HEK293 (cell line): ENCODE data around the gene NPRL2.
A peak's percentile ranks its signal among the peaks of the same experiment; 100 is the strongest.

ENCODE experiments used
- GFI1B ChIP-seq: fragments of 450-650 bp; formaldehyde crosslinking; IDR thresholded peaks from 2 replicates; pipeline ENCODE4 v1.5.1; 2016; ENCODE audit warnings: missing biosample characterization, missing genetic modification characterization
- KLF10 ChIP-seq: fragments of 450-650 bp; IDR thresholded peaks from 2 replicates; pipeline ENCODE4 v1.5.1; 2018; ENCODE audit warnings: missing biosample characterization, mild to moderate bottlenecking, missing genetic modification characterization
- MEIS1 ChIP-seq: sonication (generic); formaldehyde crosslinking; IDR thresholded peaks from 2 replicates; pipeline ENCODE4 v1.8.1; 2022; ENCODE audit warnings: missing genetic modification reagents, mild to moderate bottlenecking, borderline replicate concordance
- SALL2 ChIP-seq: fragments of 450-650 bp; formaldehyde crosslinking; IDR thresholded peaks from 2 replicates; pipeline ENCODE4 v1.5.0; 2017; ENCODE audit warnings: missing biosample characterization, mild to moderate bottlenecking, missing genetic modification characterization, borderline replicate concordance
- TRIM28 ChIP-seq: IDR thresholded peaks from 2 replicates; pipeline ENCODE4 v1.6.1; 2011; ENCODE audit warnings: low read length, control low read depth, borderline replicate concordance
- ZFP3 ChIP-seq: fragments of 450-650 bp; formaldehyde crosslinking; IDR thresholded peaks from 2 replicates; pipeline ENCODE4 v1.5.1; 2016; ENCODE audit warnings: low read depth, missing biosample characterization, missing genetic modification characterization
- ZNF184 ChIP-seq: fragments of 450-650 bp; IDR thresholded peaks from 2 replicates; pipeline ENCODE4 v1.5.1; 2018; ENCODE audit warnings: missing biosample characterization, mild to moderate bottlenecking, missing genetic modification characterization
- ZNF24 ChIP-seq: fragments of 450-650 bp; formaldehyde crosslinking; IDR thresholded peaks from 2 replicates; pipeline ENCODE4 v1.5.1; 2016; ENCODE audit warnings: missing biosample characterization, missing genetic modification characterization
- ZNF341 ChIP-seq: fragments of 450-650 bp; formaldehyde crosslinking; IDR thresholded peaks from 2 replicates; pipeline ENCODE4; 2016; ENCODE audit warnings: low read depth, missing biosample characterization, missing genetic modification characterization
- ZNF350 ChIP-seq: fragments of 450-650 bp; formaldehyde crosslinking; IDR thresholded peaks from 2 replicates; pipeline ENCODE4 v1.5.0; 2017; ENCODE audit warnings: missing biosample characterization, mild to moderate bottlenecking, missing genetic modification characterization
- ZNF354C ChIP-seq: fragments of 450-650 bp; formaldehyde crosslinking; IDR thresholded peaks from 2 replicates; pipeline ENCODE4 v1.5.1; 2016; ENCODE audit warnings: missing biosample characterization, missing genetic modification characterization, low read depth, borderline replicate concordance
- ZNF391 ChIP-seq: fragments of 450-650 bp; formaldehyde crosslinking; IDR thresholded peaks from 2 replicates; pipeline ENCODE4 v1.5.1; 2016; ENCODE audit warnings: low read depth, missing biosample characterization, missing genetic modification characterization, borderline replicate concordance
- ZNF394 ChIP-seq: fragments of 450-650 bp; formaldehyde crosslinking; IDR thresholded peaks from 2 replicates; pipeline ENCODE4 v1.5.1; 2016; ENCODE audit warnings: missing biosample characterization, missing genetic modification characterization, mild to moderate bottlenecking, moderate library complexity, borderline replicate concordance
- ZNF416 ChIP-seq: fragments of 450-650 bp; formaldehyde crosslinking; IDR thresholded peaks from 2 replicates; pipeline ENCODE4 v1.5.1; 2016; ENCODE audit warnings: missing biosample characterization, missing genetic modification characterization
- ZNF48 ChIP-seq: fragments of 450-650 bp; formaldehyde crosslinking; IDR thresholded peaks from 2 replicates; pipeline ENCODE4 v1.5.1; 2016; ENCODE audit warnings: missing biosample characterization, missing genetic modification characterization
- ZNF510 ChIP-seq: fragments of 450-650 bp; formaldehyde crosslinking; IDR thresholded peaks from 2 replicates; pipeline ENCODE4 v1.5.1; 2018; ENCODE audit warnings: mild to moderate bottlenecking, missing genetic modification characterization, missing biosample characterization; ENCODE audit not compliant: insufficient replicate concordance
- ZNF623 ChIP-seq: fragments of 450-650 bp; formaldehyde crosslinking; IDR thresholded peaks from 2 replicates; pipeline ENCODE4 v1.5.1; 2016; ENCODE audit warnings: missing biosample characterization, missing genetic modification characterization
- ZNF624 ChIP-seq: fragments of 450-650 bp; formaldehyde crosslinking; IDR thresholded peaks from 2 replicates; pipeline ENCODE4 v1.5.1; 2017; ENCODE audit warnings: missing biosample characterization, missing genetic modification characterization
- ZNF791 ChIP-seq: fragments of 450-650 bp; formaldehyde crosslinking; IDR thresholded peaks from 2 replicates; pipeline ENCODE4 v1.5.1; 2016; ENCODE audit warnings: missing biosample characterization, missing genetic modification characterization
- ZNF837 ChIP-seq: fragments of 450-650 bp; formaldehyde crosslinking; IDR thresholded peaks from 2 replicates; pipeline ENCODE4 v1.5.1; 2016; ENCODE audit warnings: missing biosample characterization, missing genetic modification characterization
- ZNF843 ChIP-seq: fragments of 450-650 bp; formaldehyde crosslinking; IDR thresholded peaks from 2 replicates; pipeline ENCODE4 v1.5.1; 2016; ENCODE audit warnings: missing biosample characterization, missing genetic modification characterization
- TF ChIP-seq, protein P1 (sequence below): fragments of 450-650 bp; formaldehyde crosslinking; IDR thresholded peaks from 2 replicates; pipeline ENCODE4 v1.5.1; 2016; ENCODE audit warnings: missing biosample characterization, missing genetic modification characterization, borderline replicate concordance
- TF ChIP-seq, protein P2 (sequence below): fragments of 450-650 bp; formaldehyde crosslinking; IDR thresholded peaks from 2 replicates; pipeline ENCODE4 v1.5.1; 2017; ENCODE audit warnings: missing biosample characterization, missing genetic modification characterization
- TF ChIP-seq, protein P3 (sequence below): fragments of 450-650 bp; IDR thresholded peaks from 2 replicates; pipeline ENCODE4 v1.5.1; 2018; ENCODE audit warnings: missing biosample characterization, missing genetic modification characterization
- TF ChIP-seq, protein P4 (sequence below): fragments of 450-650 bp; formaldehyde crosslinking; IDR thresholded peaks from 2 replicates; pipeline ENCODE4 v1.5.1; 2016; ENCODE audit warnings: missing biosample characterization, missing genetic modification characterization
- TF ChIP-seq, protein P5 (sequence below): fragments of 450-650 bp; formaldehyde crosslinking; IDR thresholded peaks from 2 replicates; pipeline ENCODE4 v1.5.1; 2016; ENCODE audit warnings: missing biosample characterization, missing genetic modification characterization
- TF ChIP-seq, protein P6 (sequence below): fragments of 450-650 bp; formaldehyde crosslinking; IDR thresholded peaks from 2 replicates; pipeline ENCODE4 v1.5.1; 2016; ENCODE audit warnings: missing biosample characterization, missing genetic modification characterization
- TF ChIP-seq, protein P7 (sequence below): fragments of 450-650 bp; formaldehyde crosslinking; optimal IDR thresholded peaks from 2 replicates; pipeline ENCODE3; 2016; ENCODE audit warnings: missing biosample characterization, mild to moderate bottlenecking, missing genetic modification characterization

Gene NPRL2

DNA sequence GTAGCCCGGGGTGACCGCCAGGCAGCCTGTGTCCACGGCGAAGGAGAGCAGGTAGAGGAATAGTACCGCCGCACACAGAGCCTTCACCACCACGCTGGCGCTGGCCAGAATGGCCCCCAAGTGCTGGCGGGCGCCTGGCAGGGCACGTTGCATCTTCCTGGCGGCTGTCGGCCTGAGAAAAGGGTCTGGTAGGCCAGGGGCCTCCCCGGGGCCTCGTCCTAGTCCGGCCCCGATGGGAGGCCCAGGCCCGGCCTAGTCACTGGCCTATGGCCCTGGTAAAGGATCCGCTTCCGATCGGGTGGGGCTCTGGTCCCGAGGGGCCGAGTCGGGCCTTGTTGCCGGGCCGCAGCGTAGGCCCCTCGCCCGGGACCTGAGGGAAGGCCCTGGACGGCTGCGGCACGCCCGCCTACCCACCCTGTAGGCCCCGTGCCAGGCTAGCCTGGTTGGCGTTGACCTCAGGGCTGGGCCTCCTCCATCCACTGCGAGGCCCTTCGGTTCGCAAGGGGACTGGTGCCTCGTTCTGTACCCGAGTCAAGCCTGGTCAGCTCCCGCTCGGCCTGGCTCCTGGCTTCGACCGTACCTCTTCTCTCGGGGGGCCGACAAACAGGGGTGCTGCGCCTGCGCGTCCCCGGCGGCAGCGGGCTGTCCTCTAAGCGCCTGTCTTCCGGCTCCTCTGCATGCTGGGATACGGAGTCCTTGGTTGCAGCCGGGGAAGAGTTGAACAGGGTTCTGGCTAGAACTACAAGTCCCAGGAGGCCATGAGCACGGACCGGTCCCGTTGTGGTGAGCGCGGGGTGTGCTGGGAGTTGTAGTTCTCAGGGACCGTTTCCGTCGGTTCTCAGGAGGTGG, 8.6 kb upstream of the NPRL2 start, which contains the start of gene TMEM115 (continued):
- TF ChIP-seq, protein P1, sequence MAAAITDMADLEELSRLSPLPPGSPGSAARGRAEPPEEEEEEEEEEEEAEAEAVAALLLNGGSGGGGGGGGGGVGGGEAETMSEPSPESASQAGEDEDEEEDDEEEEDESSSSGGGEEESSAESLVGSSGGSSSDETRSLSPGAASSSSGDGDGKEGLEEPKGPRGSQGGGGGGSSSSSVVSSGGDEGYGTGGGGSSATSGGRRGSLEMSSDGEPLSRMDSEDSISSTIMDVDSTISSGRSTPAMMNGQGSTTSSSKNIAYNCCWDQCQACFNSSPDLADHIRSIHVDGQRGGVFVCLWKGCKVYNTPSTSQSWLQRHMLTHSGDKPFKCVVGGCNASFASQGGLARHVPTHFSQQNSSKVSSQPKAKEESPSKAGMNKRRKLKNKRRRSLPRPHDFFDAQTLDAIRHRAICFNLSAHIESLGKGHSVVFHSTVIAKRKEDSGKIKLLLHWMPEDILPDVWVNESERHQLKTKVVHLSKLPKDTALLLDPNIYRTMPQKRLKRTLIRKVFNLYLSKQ (tag by site-specific recombination) = no peak
- TF ChIP-seq SALL2 (tag by site-specific recombination) = no peak
- no peak for TF ChIP-seq ZNF837 (tag by site-specific recombination)
- TF ChIP-seq ZNF184 = no peak
- TF ChIP-seq, protein P2, sequence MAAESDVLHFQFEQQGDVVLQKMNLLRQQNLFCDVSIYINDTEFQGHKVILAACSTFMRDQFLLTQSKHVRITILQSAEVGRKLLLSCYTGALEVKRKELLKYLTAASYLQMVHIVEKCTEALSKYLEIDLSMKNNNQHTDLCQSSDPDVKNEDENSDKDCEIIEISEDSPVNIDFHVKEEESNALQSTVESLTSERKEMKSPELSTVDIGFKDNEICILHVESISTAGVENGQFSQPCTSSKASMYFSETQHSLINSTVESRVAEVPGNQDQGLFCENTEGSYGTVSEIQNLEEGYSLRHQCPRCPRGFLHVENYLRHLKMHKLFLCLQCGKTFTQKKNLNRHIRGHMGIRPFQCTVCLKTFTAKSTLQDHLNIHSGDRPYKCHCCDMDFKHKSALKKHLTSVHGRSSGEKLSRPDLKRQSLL (tag by site-specific recombination) = 0 out of 2 replicates have a peak, but pooled peaks have one; percentile 11
- TF ChIP-seq ZNF341 (tag by site-specific recombination) = no peak
- no peak for TF ChIP-seq ZNF391
- TF ChIP-seq ZNF623 = no peak
- TF ChIP-seq ZNF843 = no peak
- TF ChIP-seq, protein P3, sequence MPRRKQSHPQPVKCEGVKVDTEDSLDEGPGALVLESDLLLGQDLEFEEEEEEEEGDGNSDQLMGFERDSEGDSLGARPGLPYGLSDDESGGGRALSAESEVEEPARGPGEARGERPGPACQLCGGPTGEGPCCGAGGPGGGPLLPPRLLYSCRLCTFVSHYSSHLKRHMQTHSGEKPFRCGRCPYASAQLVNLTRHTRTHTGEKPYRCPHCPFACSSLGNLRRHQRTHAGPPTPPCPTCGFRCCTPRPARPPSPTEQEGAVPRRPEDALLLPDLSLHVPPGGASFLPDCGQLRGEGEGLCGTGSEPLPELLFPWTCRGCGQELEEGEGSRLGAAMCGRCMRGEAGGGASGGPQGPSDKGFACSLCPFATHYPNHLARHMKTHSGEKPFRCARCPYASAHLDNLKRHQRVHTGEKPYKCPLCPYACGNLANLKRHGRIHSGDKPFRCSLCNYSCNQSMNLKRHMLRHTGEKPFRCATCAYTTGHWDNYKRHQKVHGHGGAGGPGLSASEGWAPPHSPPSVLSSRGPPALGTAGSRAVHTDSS (tag by site-specific recombination) = no peak
- TF ChIP-seq, protein P4, sequence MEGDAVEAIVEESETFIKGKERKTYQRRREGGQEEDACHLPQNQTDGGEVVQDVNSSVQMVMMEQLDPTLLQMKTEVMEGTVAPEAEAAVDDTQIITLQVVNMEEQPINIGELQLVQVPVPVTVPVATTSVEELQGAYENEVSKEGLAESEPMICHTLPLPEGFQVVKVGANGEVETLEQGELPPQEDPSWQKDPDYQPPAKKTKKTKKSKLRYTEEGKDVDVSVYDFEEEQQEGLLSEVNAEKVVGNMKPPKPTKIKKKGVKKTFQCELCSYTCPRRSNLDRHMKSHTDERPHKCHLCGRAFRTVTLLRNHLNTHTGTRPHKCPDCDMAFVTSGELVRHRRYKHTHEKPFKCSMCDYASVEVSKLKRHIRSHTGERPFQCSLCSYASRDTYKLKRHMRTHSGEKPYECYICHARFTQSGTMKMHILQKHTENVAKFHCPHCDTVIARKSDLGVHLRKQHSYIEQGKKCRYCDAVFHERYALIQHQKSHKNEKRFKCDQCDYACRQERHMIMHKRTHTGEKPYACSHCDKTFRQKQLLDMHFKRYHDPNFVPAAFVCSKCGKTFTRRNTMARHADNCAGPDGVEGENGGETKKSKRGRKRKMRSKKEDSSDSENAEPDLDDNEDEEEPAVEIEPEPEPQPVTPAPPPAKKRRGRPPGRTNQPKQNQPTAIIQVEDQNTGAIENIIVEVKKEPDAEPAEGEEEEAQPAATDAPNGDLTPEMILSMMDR (tag by site-specific recombination) = no peak
- no peak for TF ChIP-seq ZNF791 (tag by site-specific recombination)
- no peak for TF ChIP-seq ZNF350
- no peak for TF ChIP-seq ZNF24 (tag by site-specific recombination)
- no peak for TF ChIP-seq ZNF416 (tag by site-specific recombination)
- TF ChIP-seq, protein P5, sequence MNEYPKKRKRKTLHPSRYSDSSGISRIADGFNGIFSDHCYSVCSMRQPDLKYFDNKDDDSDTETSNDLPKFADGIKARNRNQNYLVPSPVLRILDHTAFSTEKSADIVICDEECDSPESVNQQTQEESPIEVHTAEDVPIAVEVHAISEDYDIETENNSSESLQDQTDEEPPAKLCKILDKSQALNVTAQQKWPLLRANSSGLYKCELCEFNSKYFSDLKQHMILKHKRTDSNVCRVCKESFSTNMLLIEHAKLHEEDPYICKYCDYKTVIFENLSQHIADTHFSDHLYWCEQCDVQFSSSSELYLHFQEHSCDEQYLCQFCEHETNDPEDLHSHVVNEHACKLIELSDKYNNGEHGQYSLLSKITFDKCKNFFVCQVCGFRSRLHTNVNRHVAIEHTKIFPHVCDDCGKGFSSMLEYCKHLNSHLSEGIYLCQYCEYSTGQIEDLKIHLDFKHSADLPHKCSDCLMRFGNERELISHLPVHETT (tag by site-specific recombination) = no peak
- no peak for TF ChIP-seq MEIS1
- TF ChIP-seq ZFP3 (tag by site-specific recombination) = no peak
- TF ChIP-seq KLF10 (tag by site-specific recombination) = no peak
- TF ChIP-seq, protein P6, sequence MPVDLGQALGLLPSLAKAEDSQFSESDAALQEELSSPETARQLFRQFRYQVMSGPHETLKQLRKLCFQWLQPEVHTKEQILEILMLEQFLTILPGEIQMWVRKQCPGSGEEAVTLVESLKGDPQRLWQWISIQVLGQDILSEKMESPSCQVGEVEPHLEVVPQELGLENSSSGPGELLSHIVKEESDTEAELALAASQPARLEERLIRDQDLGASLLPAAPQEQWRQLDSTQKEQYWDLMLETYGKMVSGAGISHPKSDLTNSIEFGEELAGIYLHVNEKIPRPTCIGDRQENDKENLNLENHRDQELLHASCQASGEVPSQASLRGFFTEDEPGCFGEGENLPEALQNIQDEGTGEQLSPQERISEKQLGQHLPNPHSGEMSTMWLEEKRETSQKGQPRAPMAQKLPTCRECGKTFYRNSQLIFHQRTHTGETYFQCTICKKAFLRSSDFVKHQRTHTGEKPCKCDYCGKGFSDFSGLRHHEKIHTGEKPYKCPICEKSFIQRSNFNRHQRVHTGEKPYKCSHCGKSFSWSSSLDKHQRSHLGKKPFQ (tag by site-specific recombination) = no peak
- no peak for TF ChIP-seq ZNF624 (tag by site-specific recombination)
- no peak for TF ChIP-seq TRIM28
- no peak for TF ChIP-seq GFI1B (tag by site-specific recombination)
- TF ChIP-seq ZNF48 (tag by site-specific recombination) = no peak
- TF ChIP-seq ZNF510 (tag by site-specific recombination) = no peak
- TF ChIP-seq, protein P7, sequence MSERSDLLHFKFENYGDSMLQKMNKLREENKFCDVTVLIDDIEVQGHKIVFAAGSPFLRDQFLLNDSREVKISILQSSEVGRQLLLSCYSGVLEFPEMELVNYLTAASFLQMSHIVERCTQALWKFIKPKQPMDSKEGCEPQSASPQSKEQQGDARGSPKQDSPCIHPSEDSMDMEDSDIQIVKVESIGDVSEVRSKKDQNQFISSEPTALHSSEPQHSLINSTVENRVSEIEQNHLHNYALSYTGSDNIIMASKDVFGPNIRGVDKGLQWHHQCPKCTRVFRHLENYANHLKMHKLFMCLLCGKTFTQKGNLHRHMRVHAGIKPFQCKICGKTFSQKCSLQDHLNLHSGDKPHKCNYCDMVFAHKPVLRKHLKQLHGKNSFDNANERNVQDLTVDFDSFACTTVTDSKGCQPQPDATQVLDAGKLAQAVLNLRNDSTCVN (tag by site-specific recombination) = peak; percentile 83
- TF ChIP-seq ZNF354C (tag by site-specific recombination) = no peak
- TF ChIP-seq ZNF394 (tag by site-specific recombination) = 0 out of 2 replicates have a peak, but pooled peaks have one; percentile 14
